NCI-H2081 treated with DMSO at 0.1 percent for 48 hours (cell line): ENCODE measurements around the gene SLC2A2.

ENCODE experiments used
- DNase-seq: peaks from one replicate; lab custom pipeline; 2025; lab: John Stamatoyannopoulos, UW

SLC2A2 gene

GRCh38 chr3:171026597-171027293, at the start of gene SLC2A2:
Gene SLC2A2 (minus strand): TSS chr3:171026720. CDS start chr3:171026670, 50 bp downstream.
- no peak for DNase-seq

GRCh38 chr3:171072432-171072831, 45.9 kb upstream of the SLC2A2 start:
- no peak for DNase-seq

- no peak for DNase-seq
These were observed 42.1 kb upstream of the SLC2A2 start for GRCh38 chr3:171068658-171069057.

GRCh38 chr3:171066206-171066605, 39.7 kb upstream of the SLC2A2 start:
- no peak for DNase-seq

GRCh38 chr3:171065732-171066131, 39.2 kb upstream of the SLC2A2 start:
- no peak for DNase-seq

- DNase-seq = no peak
These were observed 37.9 kb upstream of the SLC2A2 start for GRCh38 chr3:171064461-171064860.

- no peak for DNase-seq
These were observed 35.2 kb upstream of the SLC2A2 start for GRCh38 chr3:171061749-171062148.

GRCh38 chr3:171059978-171060377, 33.5 kb upstream of the SLC2A2 start:
- DNase-seq = no peak

GRCh38 chr3:171058873-171059603, 32.5 kb upstream of the SLC2A2 start:
- no peak for DNase-seq

- no peak for DNase-seq
These were observed 31.5 kb upstream of the SLC2A2 start for GRCh38 chr3:171058058-171058457.

- DNase-seq = no peak
These were observed 30.6 kb upstream of the SLC2A2 start for GRCh38 chr3:171057072-171057471.

GRCh38 chr3:171056528-171056927, 30.0 kb upstream of the SLC2A2 start:
- no peak for DNase-seq

- DNase-seq = no peak
These were observed 29.0 kb upstream of the SLC2A2 start for GRCh38 chr3:171055336-171056178.

- DNase-seq = no peak
These were observed 28.4 kb upstream of the SLC2A2 start for GRCh38 chr3:171054921-171055320.

GRCh38 chr3:171054231-171054630, 27.7 kb upstream of the SLC2A2 start:
- DNase-seq = no peak

- DNase-seq = no peak
These were observed 23.4 kb upstream of the SLC2A2 start for GRCh38 chr3:171049861-171050444.

GRCh38 chr3:171046760-171047159, 20.2 kb upstream of the SLC2A2 start:
- DNase-seq = no peak

GRCh38 chr3:171044835-171045793, 18.6 kb upstream of the SLC2A2 start:
- no peak for DNase-seq

GRCh38 chr3:171044384-171044783, 17.9 kb upstream of the SLC2A2 start:
- no peak for DNase-seq

- no peak for DNase-seq
These were observed 13.2 kb upstream of the SLC2A2 start for GRCh38 chr3:171039674-171040073.

GRCh38 chr3:171038342-171038741, 11.8 kb upstream of the SLC2A2 start:
- no peak for DNase-seq
